CD4-positive, alpha-beta T cell treated with Interferon gamma for 1 hour (primary cell): ENCODE measurements around the gene MOB3A.

Source experiments
- DNase-seq: peaks from one replicate; pipeline ENCODE4 v3.0.0-alpha.2; 2020

Gene MOB3A

DNA sequence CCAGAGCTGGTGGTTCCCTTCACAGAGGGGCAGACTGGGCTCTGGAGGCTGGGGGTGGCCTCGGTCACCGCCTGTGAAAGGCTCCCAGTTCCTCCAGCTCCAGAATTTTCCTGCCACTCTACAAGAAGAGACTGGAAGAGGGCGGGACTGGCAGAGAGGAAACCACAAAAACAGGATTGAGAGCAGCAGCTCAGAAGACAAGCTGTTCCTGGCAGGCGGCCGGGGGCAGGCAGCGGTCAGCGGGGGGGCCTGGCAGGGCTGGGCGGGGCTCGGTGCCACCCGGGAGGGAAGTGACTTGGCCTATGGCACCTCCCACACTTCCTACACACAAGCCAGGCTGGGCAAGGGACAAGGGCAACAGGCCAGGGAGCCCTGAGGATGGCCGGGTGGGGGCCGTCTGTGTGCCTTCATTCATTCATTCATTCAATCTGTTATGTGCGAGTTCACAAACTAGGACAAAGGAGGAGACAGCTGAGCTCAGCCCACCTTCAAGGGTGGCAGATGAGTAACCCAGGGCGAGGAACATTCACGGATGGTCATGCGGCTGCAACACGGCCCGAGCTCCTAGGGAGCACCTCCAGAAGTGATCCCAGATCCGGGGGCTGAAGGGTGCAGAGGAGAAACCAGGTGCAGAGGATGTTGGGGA lies 63.7 kb downstream of the MOB3A start:
- peak; percentile 69 for DNase-seq

DNA sequence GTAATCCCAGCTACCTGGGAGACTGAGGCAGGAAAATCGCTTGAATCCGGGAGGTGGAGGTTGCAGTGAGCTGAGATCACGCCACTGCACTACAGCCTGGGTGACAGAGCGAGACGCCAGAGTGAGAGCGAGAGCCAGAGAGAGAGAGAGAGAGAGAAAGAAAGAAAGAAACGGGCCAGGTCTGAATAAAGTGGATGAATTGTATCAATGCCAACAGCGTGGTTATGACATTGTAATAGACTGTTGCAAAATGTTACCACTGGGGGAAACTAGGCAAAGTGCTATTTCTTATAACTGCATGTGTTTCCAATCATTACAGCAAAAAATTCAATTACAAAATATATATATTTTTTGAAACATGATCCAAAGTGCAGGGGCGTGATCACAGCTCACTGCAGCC lies 68.8 kb downstream of the MOB3A start:
- no peak for DNase-seq

DNA sequence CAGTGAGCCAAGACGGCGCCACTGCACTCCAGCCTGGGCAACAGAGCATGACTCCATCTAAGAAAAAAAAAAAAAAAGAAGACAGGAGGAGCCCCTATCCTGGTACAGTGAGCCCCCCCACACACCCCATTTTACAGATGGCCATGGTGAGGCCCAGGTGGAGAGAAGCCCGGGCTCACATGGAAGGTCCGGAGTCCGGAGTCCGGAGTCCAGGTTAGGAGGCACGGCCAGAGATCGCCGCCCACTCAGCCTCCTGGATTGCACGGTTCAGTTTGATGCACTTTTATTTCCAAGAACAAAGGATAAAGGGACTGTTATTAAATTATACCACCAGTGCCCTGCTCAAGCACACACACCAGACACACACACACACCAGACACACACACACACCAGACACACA lies 69.4 kb downstream of the MOB3A start:
- no peak for DNase-seq

DNA sequence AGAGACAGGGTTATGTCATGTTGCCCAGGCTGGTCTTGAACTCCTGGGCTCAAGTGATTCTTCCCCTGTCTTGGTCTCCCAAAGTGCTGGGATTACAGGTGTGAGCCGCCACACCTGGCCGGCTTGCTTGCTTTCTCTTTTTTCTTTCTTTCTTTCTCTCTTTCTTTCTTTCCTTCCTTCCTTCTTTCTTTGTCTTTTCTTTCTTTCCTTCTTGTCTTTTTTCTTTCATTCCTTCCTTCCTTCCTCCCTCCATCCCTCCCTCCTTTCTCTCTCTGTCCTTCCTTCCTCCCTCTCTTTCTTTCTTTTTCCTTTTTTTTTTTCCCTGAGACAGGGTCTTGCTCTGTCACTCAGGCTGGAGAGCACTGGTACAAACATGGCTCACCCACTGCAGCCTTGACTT lies 73.8 kb downstream of the MOB3A start:
- no peak for DNase-seq

DNA sequence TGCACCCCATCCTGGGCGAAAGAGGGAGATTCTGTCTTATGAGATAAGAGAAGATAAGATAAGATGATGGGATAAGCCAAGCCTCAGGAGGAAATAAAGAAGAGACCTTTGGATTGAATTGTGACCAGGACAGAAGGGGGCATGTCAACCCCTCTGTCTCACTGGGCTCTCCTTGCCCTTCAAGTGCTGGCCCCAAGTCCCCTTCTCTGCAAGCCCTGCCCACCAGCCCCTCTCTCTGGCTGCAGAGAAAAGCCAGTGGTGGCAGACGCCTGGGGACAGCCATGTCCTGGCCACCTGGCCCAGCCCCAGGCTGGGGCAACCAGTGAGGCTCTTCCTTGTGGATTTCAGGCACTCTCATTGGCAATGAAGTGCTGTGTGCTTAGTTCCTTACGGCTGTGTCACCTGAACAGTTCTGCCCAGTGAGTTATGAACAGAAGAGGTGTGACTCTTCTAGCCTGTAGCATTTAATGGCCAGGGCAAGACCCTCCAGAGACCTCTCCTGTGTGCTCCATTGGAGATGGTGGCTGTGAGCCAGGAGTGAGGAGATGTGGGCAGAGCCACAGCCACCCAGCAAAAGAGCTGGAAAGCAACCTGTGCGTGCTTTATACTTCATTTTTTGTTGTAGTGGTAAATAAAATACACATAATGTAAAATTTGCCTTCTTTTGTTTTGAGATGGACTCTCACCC lies 74.5 kb downstream of the MOB3A start:
- no peak for DNase-seq
